IMR-90 (cell line): ENCODE data around the gene SPTLC2. TPM values are rescaled to one million over a fixed set of nuclear protein-coding genes. Genes with fewer than 3 reads are reported as not detected.

Source experiments
- ATAC-seq: fragments of 200-7000 bp; cut with Tn5 transposase; 2 replicates; pipeline ENCODE4 v1.9.1; 2020; ENCODE audit warnings: low read depth, mild to moderate bottlenecking, moderate library complexity
- BruUV-seq: library from RNA; stranded (reverse); fragments of 400-500 nt; replicated peaks from 2 replicates; lab custom pipeline; 2021; lab: Mats Ljungman, UMichigan
- CTCF ChIA-PET: fragments of 300-600 bp; formaldehyde crosslinking; extraction: SDS; loops from one replicate; lab custom pipeline; 2021; ENCODE audit warnings: antibody characterized with exemption; lab: Yijun Ruan, JAX
- POLR2A ChIA-PET: fragments of 300-600 bp; sonication (Branson Sonifier 250); formaldehyde crosslinking; loops from one replicate; lab custom pipeline; 2022; ENCODE audit warnings: antibody characterized with exemption; ENCODE audit not compliant: unreplicated experiment; lab: Charles Lee
- DNase-seq: peaks from one replicate; pipeline ENCODE4 v3.0.0; 2013
- H2AFZ ChIP-seq: replicated peaks from 2 replicates; pipeline ENCODE3; 2013; ENCODE audit warnings: low read length, mild to moderate bottlenecking; ENCODE audit not compliant: poor library complexity
- H2AK5ac ChIP-seq: 2 replicates; pipeline ENCODE4 v1.6.1; 2013; ENCODE audit warnings: low read depth, low read length, inconsistent platforms
- H2AK9ac ChIP-seq: replicated peaks from 2 replicates; pipeline ENCODE3; 2013; ENCODE audit warnings: mild to moderate bottlenecking, low read depth, low read length, moderate library complexity; ENCODE audit not compliant: poor library complexity
- H2BK120ac ChIP-seq: 2 replicates; pipeline ENCODE4 v1.6.1; 2013; ENCODE audit warnings: low read depth, low read length, inconsistent platforms
- H2BK15ac ChIP-seq: 3 replicates; pipeline ENCODE4 v1.6.1; 2013; ENCODE audit warnings: low read depth, low read length, inconsistent platforms
- H2BK20ac ChIP-seq: 2 replicates; pipeline ENCODE4 v1.6.1; 2013; ENCODE audit warnings: low read depth, mild to moderate bottlenecking, inconsistent platforms, low read length, moderate library complexity
- H2BK5ac ChIP-seq: 2 replicates; pipeline ENCODE4 v1.6.1; 2013; ENCODE audit warnings: mild to moderate bottlenecking, low read depth, low read length, inconsistent platforms; ENCODE audit not compliant: poor library complexity, severe bottlenecking
- H3K14ac ChIP-seq: replicated peaks from 2 replicates; pipeline ENCODE4 v1.6.1; 2013; ENCODE audit warnings: low read depth, low read length, inconsistent platforms
- H3K18ac ChIP-seq: 2 replicates; pipeline ENCODE4 v1.6.1; 2013; ENCODE audit warnings: low read depth, low read length, control low read depth
- H3K23ac ChIP-seq: 2 replicates; pipeline ENCODE4 v1.6.1; 2013; ENCODE audit warnings: low read depth, low read length, inconsistent platforms
- H3K27ac ChIP-seq: 2 replicates; pipeline ENCODE4 v1.5.1; 2013; ENCODE audit warnings: mild to moderate bottlenecking, control low read depth, low read length; ENCODE audit not compliant: insufficient read depth
- H3K27me3 ChIP-seq: 2 replicates; pipeline ENCODE4 v1.6.1; 2013; ENCODE audit warnings: low read length; ENCODE audit not compliant: control insufficient read depth, insufficient read depth
- H3K36me3 ChIP-seq: 2 replicates; pipeline ENCODE4 v1.6.1; 2013; ENCODE audit warnings: low read length, mixed read lengths; ENCODE audit not compliant: control insufficient read depth, insufficient read depth
- H3K4ac ChIP-seq: 2 replicates; pipeline ENCODE4 v1.6.1; 2013; ENCODE audit warnings: low read depth, low read length, inconsistent platforms
- H3K4me1 ChIP-seq: 2 replicates; pipeline ENCODE4 v1.6.1; 2013; ENCODE audit warnings: low read length, mixed read lengths; ENCODE audit not compliant: control insufficient read depth, insufficient read depth
- H3K4me2 ChIP-seq: 2 replicates; pipeline ENCODE4 v1.6.1; 2013; ENCODE audit warnings: low read depth, mild to moderate bottlenecking, control low read depth, low read length, moderate library complexity
- H3K4me3 ChIP-seq: 2 replicates; pipeline ENCODE4 v1.5.1; 2013; ENCODE audit warnings: low read depth, mild to moderate bottlenecking, control low read depth, low read length, moderate library complexity; ENCODE audit not compliant: insufficient read depth
- H3K56ac ChIP-seq: 2 replicates; pipeline ENCODE4 v1.6.1; 2013; ENCODE audit warnings: low read length, inconsistent platforms; ENCODE audit not compliant: insufficient read depth; ENCODE audit errors: extremely low read depth
- H3K79me1 ChIP-seq, 2 experiments: 2 replicates each; pipeline ENCODE4 v1.6.1; 2013; ENCODE audit warnings: low read length in 2 of 2, inconsistent platforms in 1 of 2, low read depth in 1 of 2
- H3K9ac ChIP-seq: 2 replicates; pipeline ENCODE4 v1.6.1; 2013; ENCODE audit warnings: low read depth, low read length, control low read depth
- H3K9me1 ChIP-seq: 2 replicates; pipeline ENCODE4 v1.6.1; 2013; ENCODE audit warnings: low read length, inconsistent platforms; ENCODE audit not compliant: insufficient read depth
- H3K9me3 ChIP-seq: 2 replicates; pipeline ENCODE4 v1.6.1; 2013; ENCODE audit warnings: low read length; ENCODE audit not compliant: control insufficient read depth, insufficient read depth
- H4K20me1 ChIP-seq: 2 replicates; pipeline ENCODE4 v1.6.1; 2013; ENCODE audit warnings: low read length, inconsistent platforms; ENCODE audit not compliant: insufficient read depth
- H4K5ac ChIP-seq: 2 replicates; pipeline ENCODE4 v1.6.1; 2013; ENCODE audit warnings: mild to moderate bottlenecking, low read depth, low read length, control low read depth
- H4K8ac ChIP-seq, 2 experiments: 2 replicates each; pipeline ENCODE4 v1.6.1; 2013; ENCODE audit warnings: low read depth in 2 of 2, low read length in 2 of 2, control low read depth in 1 of 2, inconsistent platforms in 1 of 2
- H4K91ac ChIP-seq: 2 replicates; pipeline ENCODE4 v1.6.1; 2013; ENCODE audit warnings: low read depth, low read length, inconsistent platforms; ENCODE audit not compliant: insufficient read depth
- CEBPB ChIP-seq: IDR thresholded peaks from 2 replicates; pipeline ENCODE4 v1.6.1; 2012; ENCODE audit warnings: low read depth, low read length, improper control_type of control experiment
- MAFK ChIP-seq: IDR thresholded peaks from 2 replicates; pipeline ENCODE4 v1.6.1; 2012; ENCODE audit warnings: low read depth, low read length, improper control_type of control experiment
- MAZ ChIP-seq: IDR thresholded peaks from 2 replicates; pipeline ENCODE4 v1.6.1; 2012; ENCODE audit warnings: low read depth, mild to moderate bottlenecking, low read length, improper control_type of control experiment, moderate library complexity, borderline replicate concordance
- SMC3 ChIP-seq: fragments of 150-350 bp; IDR thresholded peaks from 2 replicates; pipeline ENCODE4 v1.6.1; 2016; ENCODE audit warnings: low read depth, mild to moderate bottlenecking, antibody characterized with exemption, low read length, moderate library complexity
- WGBS, 2 experiments: methylation state at CpG; one replicate each; pipeline versions ENCODE4 v1.1.5 to v1.1.7; 2013; ENCODE audit warnings: missing lambda C conversion rate in 2 of 2; ENCODE audit not compliant: insufficient read length in 1 of 2; ENCODE audit errors: extremely low coverage in 2 of 2; 5-methylcytosine and 5-hydroxymethylcytosine counted together
- dilution Hi-C: fragments of 300-500 bp; cut with HindIII; formaldehyde crosslinking; loops from one replicate; pipeline ENCODE4 v1.14.3; 2018; ENCODE audit warnings: low sequenced_read_pairs; ENCODE audit not compliant: unreplicated experiment
- in situ Hi-C: fragments of 300-500 bp; cut with MboI; formaldehyde crosslinking; loops from 3 replicates; pipeline ENCODE4 v1.14.3; 2019; ENCODE audit warnings: low sequenced_read_pairs, inconsistent platforms, mixed read lengths
- intact Hi-C: fragments of 100-400 bp; cut with micrococcal nuclease; formaldehyde crosslinking; loops from 2 replicates; pipeline ENCODE4 v1.10.0; 2022
- polyA plus RNA-seq, 3 experiments: library from polyadenylated mRNA; depleted of rRNA; stranded (reverse); fragments of >200 nt; gene quantifications; 2 replicates each; pipeline ENCODE4 v1.2.3, GENCODE V29; 2012; ENCODE audit warnings: low replicate concordance in 1 of 3
- total RNA-seq: library from RNA; depleted of rRNA; stranded (reverse); fragments of >200 nt; gene quantifications from 2 replicates; pipeline ENCODE4 v1.2.3, GENCODE V29; 2012
- TF ChIP-seq, protein P1 (sequence below): conservative IDR thresholded peaks from 2 replicates; pipeline ENCODE4 v1.5.1; 2012; ENCODE audit warnings: mild to moderate bottlenecking, low read depth, low read length, improper control_type of control experiment
- TF ChIP-seq, protein P2 (sequence below): fragments of 150-350 bp; IDR thresholded peaks from 2 replicates; pipeline ENCODE4 v1.6.1; 2017; ENCODE audit warnings: mild to moderate bottlenecking, antibody characterized with exemption, low read length, low read depth

Gene SPTLC2
- total and polyA plus RNA-seq, 2 of the 4 experiments (the other 2 are of a cell fraction) = 22.6 to 68.3 TPM

DNA sequence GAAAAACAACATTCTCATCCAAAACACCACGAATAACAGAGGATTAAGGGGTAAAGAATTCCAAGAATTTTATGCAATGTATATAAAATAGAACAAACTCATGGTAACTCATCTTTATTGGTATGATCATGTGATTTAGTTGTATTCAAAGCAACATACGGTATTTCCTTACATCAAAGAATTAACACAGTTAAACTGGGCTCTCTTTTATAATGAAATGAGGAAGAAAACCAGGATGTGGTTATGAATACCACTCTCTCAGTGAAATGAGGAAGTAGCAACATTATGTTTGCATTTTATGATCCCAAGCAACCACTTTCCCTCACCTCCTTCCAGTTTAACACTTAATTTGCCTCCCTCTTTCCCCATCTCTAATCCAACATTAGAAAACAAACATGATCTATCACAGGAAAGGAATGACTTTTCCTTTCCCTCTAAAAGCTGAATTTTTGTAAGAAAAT is 22.9 kb downstream of the SPTLC2 start:
- H4K8ac ChIP-seq = peak overlapping the region in 1 of 2 experiments; percentile 66; a peak in 1 of 4 replicates
- no peaks in the 10 kb centered on the region for H3K9me3 ChIP-seq
- no peak overlapping the region for H2BK15ac ChIP-seq
- no TSS peak for BruUV-seq
- TF ChIP-seq SMC3 = no peak
- TF ChIP-seq, protein P1, sequence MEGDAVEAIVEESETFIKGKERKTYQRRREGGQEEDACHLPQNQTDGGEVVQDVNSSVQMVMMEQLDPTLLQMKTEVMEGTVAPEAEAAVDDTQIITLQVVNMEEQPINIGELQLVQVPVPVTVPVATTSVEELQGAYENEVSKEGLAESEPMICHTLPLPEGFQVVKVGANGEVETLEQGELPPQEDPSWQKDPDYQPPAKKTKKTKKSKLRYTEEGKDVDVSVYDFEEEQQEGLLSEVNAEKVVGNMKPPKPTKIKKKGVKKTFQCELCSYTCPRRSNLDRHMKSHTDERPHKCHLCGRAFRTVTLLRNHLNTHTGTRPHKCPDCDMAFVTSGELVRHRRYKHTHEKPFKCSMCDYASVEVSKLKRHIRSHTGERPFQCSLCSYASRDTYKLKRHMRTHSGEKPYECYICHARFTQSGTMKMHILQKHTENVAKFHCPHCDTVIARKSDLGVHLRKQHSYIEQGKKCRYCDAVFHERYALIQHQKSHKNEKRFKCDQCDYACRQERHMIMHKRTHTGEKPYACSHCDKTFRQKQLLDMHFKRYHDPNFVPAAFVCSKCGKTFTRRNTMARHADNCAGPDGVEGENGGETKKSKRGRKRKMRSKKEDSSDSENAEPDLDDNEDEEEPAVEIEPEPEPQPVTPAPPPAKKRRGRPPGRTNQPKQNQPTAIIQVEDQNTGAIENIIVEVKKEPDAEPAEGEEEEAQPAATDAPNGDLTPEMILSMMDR = no peak
- TF ChIP-seq, protein P2, sequence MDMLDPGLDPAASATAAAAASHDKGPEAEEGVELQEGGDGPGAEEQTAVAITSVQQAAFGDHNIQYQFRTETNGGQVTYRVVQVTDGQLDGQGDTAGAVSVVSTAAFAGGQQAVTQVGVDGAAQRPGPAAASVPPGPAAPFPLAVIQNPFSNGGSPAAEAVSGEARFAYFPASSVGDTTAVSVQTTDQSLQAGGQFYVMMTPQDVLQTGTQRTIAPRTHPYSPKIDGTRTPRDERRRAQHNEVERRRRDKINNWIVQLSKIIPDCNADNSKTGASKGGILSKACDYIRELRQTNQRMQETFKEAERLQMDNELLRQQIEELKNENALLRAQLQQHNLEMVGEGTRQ = no peak
- no peak for TF ChIP-seq MAZ
- no peak for TF ChIP-seq CEBPB
- no peak for TF ChIP-seq MAFK
- no peak overlapping the region for H2AK5ac ChIP-seq
- peaks cover 14% of the 10 kb centered on the region for H3K9me1 ChIP-seq
- H2AFZ ChIP-seq = no peak overlapping the region
- in situ Hi-C loops = no loop called here
- 0 out of 2 replicates have a peak overlapping the region, but pooled peaks have one; percentile 58 for H3K14ac ChIP-seq
- no peaks in the 10 kb centered on the region for H3K27me3 ChIP-seq
- H4K91ac ChIP-seq = no peak overlapping the region
- H2BK120ac ChIP-seq = peak overlapping the region; percentile 4; the same call in 1 of the 2 replicates
- H3K4ac ChIP-seq = peak overlapping the region; percentile 34; the same call in 1 of the 2 replicates
- no peak overlapping the region for H3K56ac ChIP-seq
- H4K5ac ChIP-seq = peak overlapping the region; percentile 81
- peak overlapping the region; percentile 22; the same call in 1 of the 2 replicates for H2BK20ac ChIP-seq
- peak overlapping the region; percentile 11; the same call in 1 of the 2 replicates for H3K23ac ChIP-seq
- peaks cover 12% of the 10 kb centered on the region for H3K36me3 ChIP-seq
- POLR2A ChIA-PET = no interaction called here
- no CpG with 5 or more reads among the region's 2 CpGs for WGBS, 2 experiments
- H3K4me3 ChIP-seq = no peak overlapping the region
- CTCF ChIA-PET = interaction anchor here (0.6 to 1.3 kb wide), 2 partner anchors 12 to 23 kb away, joined by 3 read pairs; no protein-coding TSS in a partner anchor
- no peak overlapping the region; the same call in 1 of the 2 replicates for H3K9ac ChIP-seq
- intact Hi-C loops = no loop called here
- peak overlapping the region; percentile 69; the same call in 1 of the 2 replicates for H3K4me2 ChIP-seq
- H3K4me1 ChIP-seq = peaks cover 11% of the 10 kb centered on the region
- H3K18ac ChIP-seq = peak overlapping the region; percentile 87
- peak overlapping the region; percentile 80 for H2BK5ac ChIP-seq
- H4K20me1 ChIP-seq = peaks cover 10% of the 10 kb centered on the region; the same call in 1 of the 2 replicates
- peak overlapping the region; percentile 69; the same call in 1 of the 2 replicates for H3K27ac ChIP-seq
- DNase-seq (peak; percentile 60), ATAC-seq (peak; percentile 60)
- no peak overlapping the region for H2AK9ac ChIP-seq
- dilution Hi-C loops = no loop called here
- peaks cover 26 to 57% of the 10 kb centered on the region in 2 experiments for H3K79me1 ChIP-seq
